Vagina (tissue), 2 donors: ENCODE measurements around the gene MAPK12. TPM values are rescaled to one million over a fixed set of nuclear protein-coding genes. Genes with fewer than 3 reads are reported as not detected.

Source experiments
- DNase-seq, 2 donors: peaks; one replicate each; pipeline ENCODE4 v3.0.0-alpha.2; 2017; ENCODE audit errors: extremely low spot score in 2 of 2
- H3K27ac ChIP-seq: fragments of 200-600 bp; sonication (generic); one replicate; pipeline ENCODE4 v1.5.1; 2019
- H3K27me3 ChIP-seq: fragments of 200-600 bp; sonication (generic); one replicate; pipeline ENCODE4 v1.5.1; 2019
- H3K36me3 ChIP-seq, 2 donors: fragments of 200-600 bp; sonication (generic); one replicate each; pipeline ENCODE4 v1.5.1; 2017 to 2019
- H3K4me1 ChIP-seq: fragments of 200-600 bp; sonication (generic); one replicate; pipeline ENCODE4 v1.5.1; 2019
- H3K4me3 ChIP-seq, 2 donors: fragments of 200-600 bp; sonication (generic); 1 replicate in 1 of 2; 2 replicates in 1 of 2; pipeline ENCODE4 v1.5.1; 2016 to 2019
- H3K9me3 ChIP-seq: fragments of 200-600 bp; sonication (generic); one replicate; pipeline ENCODE4 v1.5.1; 2019
- CTCF ChIP-seq, 3 experiments: fragments of 450-650 bp in 2 of 3; fragments of 200-600 bp in 1 of 3; sonication (generic) in 1 of 3; IDR thresholded peaks; one replicate each; pipeline ENCODE4 v1.5.1; 2017 to 2019; ENCODE audit warnings: antibody characterized with exemption in 3 of 3, mild to moderate bottlenecking in 2 of 3, moderate library complexity in 2 of 3
- POLR2A ChIP-seq, 2 donors: fragments of 450-650 bp; IDR thresholded peaks; one replicate each; pipeline ENCODE4 v1.6.1; 2017; ENCODE audit warnings: antibody characterized with exemption in 2 of 2, mild to moderate bottlenecking in 2 of 2, moderate library complexity in 2 of 2
- POLR2AphosphoS5 ChIP-seq, 2 donors: sonication (generic); formaldehyde crosslinking; IDR thresholded peaks; one replicate each; pipeline ENCODE4 v1.9.0; 2017; ENCODE audit warnings: antibody characterized with exemption in 2 of 2, mild to moderate bottlenecking in 2 of 2, low read depth in 1 of 2; ENCODE audit not compliant: insufficient read depth in 1 of 2
- intact Hi-C: fragments of 100-400 bp; cut with DNase I; formaldehyde crosslinking; loops from one replicate; pipeline ENCODE4 v1.15.1; 2023
- total RNA-seq: library from RNA; depleted of rRNA; stranded (reverse); fragments of >200 nt; gene quantifications from one replicate; pipeline ENCODE4 v1.2.3, GENCODE V29; 2016

The MAPK12 gene
- total RNA-seq, 1 donor from 2014 or later: 15.0 TPM

GRCh38 chr22:50253046-50253915, 8.2 kb downstream of the MAPK12 start:
- peaks cover 35% of the 10 kb centered on the region for H3K4me1 ChIP-seq
- TF ChIP-seq POLR2A (IDR thresholded peaks at IDR 0.05) (no peak), CTCF (IDR thresholded peaks at IDR 0.05) (no peak), POLR2AphosphoS5 (IDR thresholded peaks at IDR 0.05; ENCODE audit: insufficient read depth in 1 of 2, low read depth in 1 of 2) (no peak)
- intact Hi-C loops: loop anchor here (5.0 kb wide), 2 partner anchors 74 to 89 kb away; partner anchors contain the start of genes DENND6B and PPP6R2

GRCh38 chr22:50252082-50253045, 9.1 kb downstream of the MAPK12 start:
- Histone ChIP-seq H3K4me3 (peak overlapping the region; percentile 60 to 88), H3K9me3 (no peaks in the 10 kb centered on the region), H3K27ac (peak overlapping the region; percentile 79), H3K27me3 (no peaks in the 10 kb centered on the region), H3K4me1 (peaks cover 43% of the 10 kb centered on the region), H3K36me3 (no peaks in the 10 kb centered on the region)
- intact Hi-C loops: loop anchor here (5.0 kb wide), 2 partner anchors 75 to 90 kb away; partner anchors contain the start of genes DENND6B and PPP6R2
- TF ChIP-seq POLR2A (IDR thresholded peaks at IDR 0.05): no peak
- TF ChIP-seq POLR2AphosphoS5 (IDR thresholded peaks at IDR 0.05; ENCODE audit: insufficient read depth in 1 of 2, low read depth in 1 of 2): no peak
- peak; percentile 45 to 66 (median 65) for TF ChIP-seq CTCF (IDR thresholded peaks at IDR 0.05)
- DNase-seq: no peak

More at GRCh38 chr22:50253046-50253915, 8.2 kb downstream of the MAPK12 start:
- Histone ChIP-seq H3K4me3 (no peak overlapping the region), H3K9me3 (no peaks in the 10 kb centered on the region), H3K27ac (no peak overlapping the region), H3K27me3 (no peaks in the 10 kb centered on the region), H3K36me3 (no peaks in the 10 kb centered on the region)
- DNase-seq: no peak

GRCh38 chr22:50251477-50252081, 9.9 kb downstream of the MAPK12 start:
- TF ChIP-seq POLR2AphosphoS5 (IDR thresholded peaks at IDR 0.05; ENCODE audit: insufficient read depth in 1 of 2, low read depth in 1 of 2) (no peak), CTCF (IDR thresholded peaks at IDR 0.05) (no peak), POLR2A (IDR thresholded peaks at IDR 0.05) (no peak)
- no peak for DNase-seq
- peak overlapping the region; percentile 60 to 88 for H3K4me3 ChIP-seq
- peaks cover 0 to 1% of the 10 kb centered on the region in 2 donors for H3K36me3 ChIP-seq
- H3K9me3 ChIP-seq: no peaks in the 10 kb centered on the region
- H3K27me3 ChIP-seq: no peaks in the 10 kb centered on the region
- H3K27ac ChIP-seq: peak overlapping the region; percentile 79
- intact Hi-C loops: loop anchor here (5.0 kb wide), 2 partner anchors 76 to 91 kb away; partner anchors contain the start of genes DENND6B and PPP6R2
- H3K4me1 ChIP-seq: peaks cover 43% of the 10 kb centered on the region

GRCh38 chr22:50250555-50251476, 10.7 kb downstream of the MAPK12 start, which contains the start of gene HDAC10:
Gene HDAC10 (minus strand): TSS chr22:50251265. CDS start chr22:50251032, 233 bp downstream.
- Histone ChIP-seq H3K4me1 (peaks cover 50% of the 10 kb centered on the region), H3K36me3 (peaks cover 0 to 9% of the 10 kb centered on the region in 2 donors), H3K27ac (peak within 1 kb of the TSS; percentile 79), H3K9me3 (no peaks in the 10 kb centered on the region), H3K27me3 (no peaks in the 10 kb centered on the region), H3K4me3 (peak within 1 kb of the TSS; percentile 60 to 88)
- DNase-seq: no peak
- TF ChIP-seq POLR2AphosphoS5 (IDR thresholded peaks at IDR 0.05; ENCODE audit: insufficient read depth in 1 of 2, low read depth in 1 of 2): peak in 1 of 2 donors; percentile 46
- TF ChIP-seq POLR2A (IDR thresholded peaks at IDR 0.05): no peak
- no peak for TF ChIP-seq CTCF (IDR thresholded peaks at IDR 0.05)
- intact Hi-C loops: loop anchor here (5.0 kb wide), 2 partner anchors 76 to 91 kb away; partner anchors contain the start of genes DENND6B and PPP6R2
